Dendritic cell treated with granulocyte-macrophage colony-stimulating factor and Interleukin-4, amounts not matched to agents 40 ng/mL and 50 ng/mL, for 4 days (primary cell): ENCODE measurements around the gene VPS36.
"Not testable (repeated sequence)": the region's sequence is repeated elsewhere in the genome, so short reads cannot be mapped to it uniquely, and the experiment has no call there.

ENCODE experiments used
- H3K27ac Mint-ChIP-seq: one replicate; pipeline ENCODE4 v1.8.0; 2022; ENCODE audit warnings: mild to moderate bottlenecking, mixed read lengths
- H3K27me3 Mint-ChIP-seq: one replicate; pipeline ENCODE4 v1.8.0; 2022; ENCODE audit warnings: mild to moderate bottlenecking, mixed read lengths
- H3K36me3 Mint-ChIP-seq: one replicate; pipeline ENCODE4 v1.8.0; 2022; ENCODE audit warnings: low read depth, mixed read lengths
- H3K4me1 Mint-ChIP-seq: one replicate; pipeline ENCODE4 v1.8.0; 2022; ENCODE audit warnings: low read depth, mixed read lengths
- H3K4me3 Mint-ChIP-seq: one replicate; pipeline ENCODE4 v1.8.0; 2022; ENCODE audit warnings: mild to moderate bottlenecking, moderate library complexity, mixed read lengths
- H3K9me3 Mint-ChIP-seq: one replicate; pipeline ENCODE4 v1.8.0; 2022; ENCODE audit warnings: mixed read lengths
- intact Hi-C: fragments of 100-400 bp; cut with micrococcal nuclease; formaldehyde crosslinking; loops from one replicate; pipeline ENCODE4 v1.15.0; 2022

VPS36 gene

DNA sequence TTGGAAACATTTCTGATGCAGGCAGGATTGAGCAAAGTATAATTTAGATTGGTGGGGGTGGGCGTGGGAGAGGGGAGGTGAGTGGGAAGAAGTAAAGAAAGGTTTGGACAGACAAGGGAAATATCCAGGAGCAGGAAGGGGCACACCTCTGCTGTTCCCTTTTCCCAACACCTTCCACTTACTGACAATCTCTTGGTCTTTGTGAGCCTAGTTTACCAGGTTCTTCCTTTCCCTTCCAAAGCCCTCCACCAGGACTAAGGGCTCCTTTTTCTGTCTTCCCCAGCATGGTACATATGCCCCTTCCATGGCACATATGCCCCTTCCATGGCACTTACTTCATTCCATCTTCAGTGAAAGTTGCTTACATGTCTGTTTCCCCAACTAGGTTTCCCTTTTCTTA is 38.3 kb downstream of the VPS36 start:
- Mint-ChIP-seq H3K36me3 (peaks cover 75% of the 10 kb centered on the region), H3K27me3 (peaks cover 9% of the 10 kb centered on the region)

DNA sequence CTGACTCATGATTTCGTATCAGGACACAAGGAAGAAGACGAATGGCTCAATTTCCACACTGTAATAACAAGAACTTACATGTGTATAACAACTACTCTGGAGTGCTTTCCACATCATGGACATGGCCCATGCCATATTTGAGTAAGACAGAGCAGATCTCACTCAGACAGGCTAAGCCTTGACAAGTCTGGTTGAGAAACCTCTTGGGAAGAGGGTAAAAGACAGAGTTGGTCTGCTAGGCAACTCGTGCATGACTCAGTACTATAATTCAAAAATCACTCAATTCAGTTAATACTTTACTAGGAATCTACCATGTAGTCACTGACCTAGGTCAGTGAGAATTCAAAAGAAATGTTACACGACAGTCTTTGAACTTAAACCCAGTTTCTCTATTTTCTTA is 38.8 kb downstream of the VPS36 start:
- Mint-ChIP-seq H3K27ac (no peak overlapping the region), H3K4me1 (peaks cover 4% of the 10 kb centered on the region), H3K27me3 (peaks cover 14% of the 10 kb centered on the region), H3K9me3 (no peaks in the 10 kb centered on the region), H3K36me3 (peaks cover 72% of the 10 kb centered on the region), H3K4me3 (no peak overlapping the region)
- intact Hi-C loops, result no loop called here

More for the DNA sequence above, 38.3 kb downstream of the VPS36 start:
- peaks cover 4% of the 10 kb centered on the region for H3K4me1 Mint-ChIP-seq
- intact Hi-C loops, result no loop called here
- no peaks in the 10 kb centered on the region for H3K9me3 Mint-ChIP-seq
- H3K27ac Mint-ChIP-seq, result no peak overlapping the region
- no peak overlapping the region for H3K4me3 Mint-ChIP-seq

GRCh38 chr13:52408071-52408658 is 42.3 kb downstream of the VPS36 start:
- H3K27ac Mint-ChIP-seq, H3K9me3 Mint-ChIP-seq, intact Hi-C loops, H3K4me3 Mint-ChIP-seq: not testable (repeated sequence)
- Mint-ChIP-seq H3K36me3 (peaks cover 39% of the 10 kb centered on the region), H3K4me1 (peaks cover 24% of the 10 kb centered on the region), H3K27me3 (peaks cover 31% of the 10 kb centered on the region)

DNA sequence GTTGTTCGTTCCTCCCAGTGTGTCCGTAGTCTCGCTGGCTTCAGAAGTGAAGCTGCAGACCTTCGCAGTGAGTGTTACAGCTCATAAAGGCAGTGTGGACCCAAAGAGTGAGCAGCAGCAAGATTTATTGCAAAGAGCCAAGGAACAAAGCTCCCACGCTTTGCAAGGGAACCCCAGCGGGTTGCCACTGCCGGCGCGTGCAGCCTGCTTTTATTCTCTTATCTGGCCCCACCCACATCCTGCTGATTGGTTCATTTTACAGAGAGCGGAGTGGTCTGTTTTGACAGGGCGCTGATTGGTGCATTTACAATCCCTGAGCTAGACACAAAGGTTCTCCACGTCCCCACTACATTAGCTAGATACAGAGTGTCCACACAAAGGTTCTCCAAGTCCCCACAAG is 43.0 kb downstream of the VPS36 start:
- intact Hi-C loops, H3K27ac Mint-ChIP-seq, H3K4me3 Mint-ChIP-seq, H3K9me3 Mint-ChIP-seq: not testable (repeated sequence)
- peaks cover 33% of the 10 kb centered on the region for H3K36me3 Mint-ChIP-seq
- H3K27me3 Mint-ChIP-seq, result peaks cover 33% of the 10 kb centered on the region
- H3K4me1 Mint-ChIP-seq, result peaks cover 24% of the 10 kb centered on the region

GRCh38 chr13:52406629-52407028 is 43.8 kb downstream of the VPS36 start:
- intact Hi-C loops, result no loop called here
- Mint-ChIP-seq H3K4me1 (peaks cover 20% of the 10 kb centered on the region), H3K36me3 (peaks cover 25% of the 10 kb centered on the region), H3K27me3 (peaks cover 33% of the 10 kb centered on the region), H3K27ac (no peak overlapping the region), H3K9me3 (no peaks in the 10 kb centered on the region), H3K4me3 (no peak overlapping the region)

- intact Hi-C loops, result no loop called here
Measured at GRCh38 chr13:52405767-52406494, 44.5 kb downstream of the VPS36 start, which contains the start of gene THSD1. Gene THSD1, minus strand, starts transcription at chr13:52406172. Its CDS starts 3,572 bp downstream, at chr13:52402600.

DNA sequence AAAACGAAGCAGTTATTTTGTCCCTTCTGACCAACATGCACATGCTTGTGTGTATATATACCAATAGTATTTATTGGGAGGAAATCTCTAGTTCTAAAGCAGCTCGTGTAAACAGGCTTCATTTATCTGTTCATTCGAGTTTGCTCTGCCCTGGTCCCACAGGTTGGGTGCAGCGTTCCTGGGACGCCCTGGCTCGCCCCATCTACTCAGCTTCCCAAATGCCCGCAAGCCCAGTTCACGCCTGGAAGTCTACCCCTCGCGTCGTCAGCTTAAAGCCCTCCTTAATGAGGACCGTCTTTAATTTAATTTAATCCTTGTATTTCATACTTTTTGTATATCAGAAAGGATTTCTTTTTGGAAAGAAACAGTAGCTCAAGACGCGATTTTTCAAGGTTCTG is 45.1 kb downstream of the VPS36 start:
- intact Hi-C loops, result no loop called here
- Mint-ChIP-seq H3K4me3 (peak overlapping the region; percentile 57), H3K27ac (no peak overlapping the region), H3K4me1 (peaks cover 20% of the 10 kb centered on the region), H3K27me3 (peaks cover 33% of the 10 kb centered on the region), H3K9me3 (no peaks in the 10 kb centered on the region), H3K36me3 (peaks cover 22% of the 10 kb centered on the region)

More at GRCh38 chr13:52405767-52406494, 44.5 kb downstream of the VPS36 start, which contains the start of gene THSD1:
- peaks cover 20% of the 10 kb centered on the region for H3K4me1 Mint-ChIP-seq
- H3K27me3 Mint-ChIP-seq, result peaks cover 33% of the 10 kb centered on the region
- peaks cover 22% of the 10 kb centered on the region for H3K36me3 Mint-ChIP-seq
- peak within 1 kb of the TSS; percentile 57 for H3K4me3 Mint-ChIP-seq
- no peak within 1 kb of the TSS for H3K27ac Mint-ChIP-seq
- no peaks in the 10 kb centered on the region for H3K9me3 Mint-ChIP-seq

DNA sequence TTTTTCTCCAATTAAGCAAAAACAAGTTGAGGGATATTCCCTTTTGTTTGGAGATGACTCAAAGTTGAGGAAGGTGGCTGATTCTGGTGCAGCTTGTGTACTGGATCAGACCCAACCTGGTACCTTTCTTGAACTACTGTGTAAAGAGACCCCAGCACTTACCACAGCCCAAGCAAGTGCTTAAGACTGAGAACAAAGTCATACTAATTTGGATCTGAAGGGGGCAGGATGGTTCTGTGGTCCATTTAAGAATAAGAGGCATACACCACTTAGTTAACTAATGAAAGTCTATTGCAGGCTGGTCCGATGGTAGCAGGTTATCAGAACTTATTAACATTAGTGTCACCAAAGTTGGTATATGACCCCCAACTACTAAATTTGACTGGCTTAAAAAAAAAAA is 50.7 kb downstream of the VPS36 start:
- intact Hi-C loops, result no loop called here
- no peaks in the 10 kb centered on the region for H3K9me3 Mint-ChIP-seq
- H3K4me3 Mint-ChIP-seq, result no peak overlapping the region
- H3K27me3 Mint-ChIP-seq, result peaks cover 7% of the 10 kb centered on the region
- H3K36me3 Mint-ChIP-seq, result no peaks in the 10 kb centered on the region
- peaks cover 21% of the 10 kb centered on the region for H3K4me1 Mint-ChIP-seq
- no peak overlapping the region for H3K27ac Mint-ChIP-seq

GRCh38 chr13:52399046-52399445 is 51.4 kb downstream of the VPS36 start:
- H3K36me3 Mint-ChIP-seq, result no peaks in the 10 kb centered on the region
- no peak overlapping the region for H3K4me3 Mint-ChIP-seq
- H3K9me3 Mint-ChIP-seq, result no peaks in the 10 kb centered on the region
- no peak overlapping the region for H3K27ac Mint-ChIP-seq
- intact Hi-C loops, result no loop called here
- peaks cover 18% of the 10 kb centered on the region for H3K4me1 Mint-ChIP-seq
- peaks cover 5% of the 10 kb centered on the region for H3K27me3 Mint-ChIP-seq

GRCh38 chr13:52395704-52396103 is 54.7 kb downstream of the VPS36 start:
- Mint-ChIP-seq H3K9me3 (no peaks in the 10 kb centered on the region), H3K27me3 (peaks cover 2% of the 10 kb centered on the region), H3K27ac (no peak overlapping the region), H3K4me3 (no peak overlapping the region), H3K4me1 (peaks cover 17% of the 10 kb centered on the region), H3K36me3 (no peaks in the 10 kb centered on the region)
- intact Hi-C loops, result no loop called here

GRCh38 chr13:52394586-52394985 is 55.8 kb downstream of the VPS36 start:
- intact Hi-C loops, result no loop called here
- Mint-ChIP-seq H3K4me3 (no peak overlapping the region), H3K27ac (no peak overlapping the region), H3K36me3 (no peaks in the 10 kb centered on the region), H3K27me3 (peaks cover 2% of the 10 kb centered on the region), H3K9me3 (no peaks in the 10 kb centered on the region), H3K4me1 (peaks cover 17% of the 10 kb centered on the region)

GRCh38 chr13:52393572-52394357 is 56.7 kb downstream of the VPS36 start:
- intact Hi-C loops, result no loop called here
- H3K9me3 Mint-ChIP-seq, result no peaks in the 10 kb centered on the region
- peaks cover 17% of the 10 kb centered on the region for H3K4me1 Mint-ChIP-seq

DNA sequence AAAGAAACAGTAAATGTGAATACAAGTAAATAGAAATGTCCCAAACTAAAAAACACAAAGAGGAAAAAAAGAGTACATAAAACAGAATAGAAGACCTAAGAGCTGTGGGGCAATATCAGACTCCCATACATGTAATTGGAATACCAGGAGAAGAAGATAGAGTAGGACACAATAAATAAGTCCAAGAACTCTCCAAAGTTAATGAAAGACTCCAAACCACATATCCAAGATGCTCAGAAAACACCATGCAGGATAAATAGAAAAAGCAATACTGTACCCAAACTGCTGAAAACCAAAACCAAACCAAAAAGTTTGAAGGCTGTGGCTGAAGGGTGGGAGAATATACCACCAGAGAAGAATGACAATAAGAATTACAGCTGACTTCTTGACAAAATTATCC is 62.7 kb downstream of the VPS36 start:
- Mint-ChIP-seq H3K27ac (no peak overlapping the region), H3K4me3 (no peak overlapping the region), H3K27me3 (no peaks in the 10 kb centered on the region), H3K36me3 (no peaks in the 10 kb centered on the region), H3K4me1 (no peaks in the 10 kb centered on the region), H3K9me3 (no peaks in the 10 kb centered on the region)
- intact Hi-C loops, result no loop called here

More at GRCh38 chr13:52393572-52394357, 56.7 kb downstream of the VPS36 start:
- Mint-ChIP-seq H3K4me3 (no peak overlapping the region), H3K36me3 (no peaks in the 10 kb centered on the region), H3K27me3 (peaks cover 2% of the 10 kb centered on the region), H3K27ac (no peak overlapping the region)

- H3K4me3 Mint-ChIP-seq, result no peak overlapping the region
- no peaks in the 10 kb centered on the region for H3K27me3 Mint-ChIP-seq
- H3K9me3 Mint-ChIP-seq, result no peaks in the 10 kb centered on the region
- intact Hi-C loops, result no loop called here
- H3K4me1 Mint-ChIP-seq, result no peaks in the 10 kb centered on the region
- H3K36me3 Mint-ChIP-seq, result no peaks in the 10 kb centered on the region
- no peak overlapping the region for H3K27ac Mint-ChIP-seq
Measured at GRCh38 chr13:52385870-52386269, 64.6 kb downstream of the VPS36 start.
